ENCODE measurements around the gene MYBPH. TPM values are rescaled to one million over a fixed set of nuclear protein-coding genes. Genes with fewer than 3 reads are reported as not detected.

The MYBPH gene
- total RNA-seq, 4 donors from 2014 or later = not detected

- WGBS, 2 donors = no CpG with 5 or more reads among the region's 1 CpG
- Histone ChIP-seq H3K9me3 (no peaks in the 10 kb centered on the region), H3K27me3 (peaks cover 0 to 31% (median 0%) of the 10 kb centered on the region in 4 donors), H3K27ac (no peak overlapping the region), H3K4me1 (peaks cover 0 to 5% (median 0%) of the 10 kb centered on the region in 3 donors), H3K36me3 (no peaks in the 10 kb centered on the region), H3K4me3 (no peak overlapping the region)
- no peak for DNase-seq
- TF ChIP-seq POLR2A (IDR thresholded peaks at IDR 0.05) = no peak
- no peak for TF ChIP-seq CTCF (IDR thresholded peaks at IDR 0.05)
- intact Hi-C loops (cut with DNase I) = loop anchor here (5.0 kb wide), 2 partner anchors 102 to 182 kb away; no protein-coding TSS in a partner anchor
These were observed 43.5 kb upstream of the MYBPH start for GRCh38 chr1:203219171-203219570.

GRCh38 chr1:203217668-203218067, 42.0 kb upstream of the MYBPH start:
- intact Hi-C loops (cut with DNase I) = loop anchor here (5.0 kb wide), 2 partner anchors 100 to 180 kb away; no protein-coding TSS in a partner anchor
- no peak for TF ChIP-seq CTCF (IDR thresholded peaks at IDR 0.05)
- no peak for TF ChIP-seq POLR2A (IDR thresholded peaks at IDR 0.05)
- Histone ChIP-seq H3K27me3 (peaks cover 0 to 22% (median 0%) of the 10 kb centered on the region in 4 donors), H3K9me3 (no peaks in the 10 kb centered on the region), H3K4me3 (no peak overlapping the region), H3K4me1 (peaks cover 0 to 5% (median 0%) of the 10 kb centered on the region in 3 donors), H3K36me3 (no peaks in the 10 kb centered on the region), H3K27ac (no peak overlapping the region)
- WGBS, 2 donors = 60 to 68% methylated on average over 1 to 4 of the region's 7 CpGs
- DNase-seq = no peak

GRCh38 chr1:203217139-203217655, 41.6 kb upstream of the MYBPH start:
- 17 to 40% methylated on average over 3 to 6 of the region's 6 CpGs for WGBS, 2 donors
- no peak for DNase-seq
- Histone ChIP-seq H3K9me3 (no peaks in the 10 kb centered on the region), H3K4me1 (peaks cover 0 to 5% (median 0%) of the 10 kb centered on the region in 3 donors), H3K27ac (no peak overlapping the region), H3K4me3 (no peak overlapping the region), H3K27me3 (peaks cover 0 to 22% (median 0%) of the 10 kb centered on the region in 4 donors), H3K36me3 (no peaks in the 10 kb centered on the region)
- TF ChIP-seq CTCF (IDR thresholded peaks at IDR 0.05) = no peak
- TF ChIP-seq POLR2A (IDR thresholded peaks at IDR 0.05) = no peak
- intact Hi-C loops (cut with DNase I) = loop anchor here (5.0 kb wide), 2 partner anchors 100 to 180 kb away; no protein-coding TSS in a partner anchor

- Histone ChIP-seq H3K4me3 (no peak overlapping the region), H3K27ac (no peak overlapping the region), H3K9me3 (no peaks in the 10 kb centered on the region), H3K27me3 (peaks cover 0 to 22% (median 0%) of the 10 kb centered on the region in 4 donors), H3K4me1 (peaks cover 0 to 5% (median 0%) of the 10 kb centered on the region in 3 donors), H3K36me3 (no peaks in the 10 kb centered on the region)
- no peak for DNase-seq
- TF ChIP-seq CTCF (IDR thresholded peaks at IDR 0.05) = peak; percentile 66 to 84 (median 70)
- no peak for TF ChIP-seq POLR2A (IDR thresholded peaks at IDR 0.05)
- intact Hi-C loops (cut with DNase I) = loop anchor here (5.0 kb wide), 2 partner anchors 99 to 179 kb away; no protein-coding TSS in a partner anchor
- WGBS, 2 donors = 25 to 38% methylated on average over 4 to 14 of the region's 19 CpGs
These were observed 40.9 kb upstream of the MYBPH start for GRCh38 chr1:203216274-203217138.

GRCh38 chr1:203215573-203215972, 39.9 kb upstream of the MYBPH start:
- no peaks in the 10 kb centered on the region for H3K36me3 ChIP-seq
- no peak overlapping the region for H3K4me3 ChIP-seq
- peaks cover 0 to 22% (median 0%) of the 10 kb centered on the region in 4 donors for H3K27me3 ChIP-seq
- WGBS, 2 donors = 50 to 80% methylated on average over 2 to 4 of the region's 9 CpGs
- H3K9me3 ChIP-seq = no peaks in the 10 kb centered on the region
- intact Hi-C loops (cut with DNase I) = loop anchor here (5.0 kb wide), 2 partner anchors 98 to 178 kb away; no protein-coding TSS in a partner anchor
- H3K27ac ChIP-seq = no peak overlapping the region
- DNase-seq = no peak
- no peak for TF ChIP-seq POLR2A (IDR thresholded peaks at IDR 0.05)
- no peak for TF ChIP-seq CTCF (IDR thresholded peaks at IDR 0.05)
- peaks cover 0 to 5% (median 0%) of the 10 kb centered on the region in 3 donors for H3K4me1 ChIP-seq
